Sigmoid colon (tissue), 7 donors: ENCODE data around the gene BAG1. TPM values are rescaled to one million over a fixed set of nuclear protein-coding genes. Genes with fewer than 3 reads are reported as not detected.

Experiments used
- DNase-seq: peaks from one replicate; pipeline ENCODE4 v3.0.0-alpha.2; 2019
- H3K27ac ChIP-seq, 4 donors: fragments of 200-600 bp; sonication (generic); one replicate each; pipeline ENCODE4 v1.5.1; 2016 to 2019; ENCODE audit warnings: mild to moderate bottlenecking in 1 of 4
- H3K27me3 ChIP-seq, 3 donors: fragments of 200-600 bp; sonication (generic); one replicate each; pipeline ENCODE4 v1.5.1; 2019; ENCODE audit warnings: mild to moderate bottlenecking in 1 of 3
- H3K36me3 ChIP-seq, 4 donors: fragments of 200-600 bp; sonication (generic); one replicate each; pipeline ENCODE4 v1.5.1; 2016 to 2019
- H3K4me1 ChIP-seq, 4 donors: fragments of 200-600 bp; sonication (generic); one replicate each; pipeline ENCODE4 v1.5.1; 2017 to 2019
- H3K4me3 ChIP-seq, 4 donors: fragments of 200-600 bp; sonication (generic); one replicate each; pipeline ENCODE4 v1.5.1; 2017 to 2019; ENCODE audit warnings: mild to moderate bottlenecking in 2 of 4, moderate library complexity in 1 of 4
- H3K9me3 ChIP-seq, 4 donors: fragments of 200-600 bp in 3 of 4; sonication (generic) in 3 of 4; one replicate each; pipeline versions ENCODE4 v1.5.1 to v1.6.1; 2013 to 2019
- CTCF ChIP-seq, 4 experiments: fragments of 450-650 bp in 3 of 4; fragments of 200-600 bp in 1 of 4; IDR thresholded peaks; one replicate each; pipeline ENCODE4 v1.5.1; 2016 to 2019; ENCODE audit warnings: antibody characterized with exemption in 4 of 4, mild to moderate bottlenecking in 3 of 4, moderate library complexity in 2 of 4
- EP300 ChIP-seq, 4 donors: sonication (generic); formaldehyde crosslinking; IDR thresholded peaks; one replicate each; pipeline ENCODE4 v1.6.1; 2017; ENCODE audit warnings: antibody characterized with exemption in 4 of 4
- POLR2A ChIP-seq, 2 donors: fragments of 450-650 bp; IDR thresholded peaks; one replicate each; pipeline ENCODE4 v1.6.1; 2016; ENCODE audit warnings: antibody characterized with exemption in 2 of 2, mild to moderate bottlenecking in 2 of 2, moderate library complexity in 2 of 2
- POLR2AphosphoS5 ChIP-seq, 4 donors: sonication (generic); formaldehyde crosslinking; IDR thresholded peaks; one replicate each; pipeline ENCODE4 v1.6.1; 2017; ENCODE audit warnings: antibody characterized with exemption in 4 of 4
- WGBS, 2 donors: extraction: QIAGEN DNeasy Blood & Tissue Kit; methylation state at CpG; one replicate each; pipeline ENCODE4 v1.1.7; 2013; 5-methylcytosine and 5-hydroxymethylcytosine counted together
- intact Hi-C: fragments of 100-400 bp; cut with DNase I; formaldehyde crosslinking; loops from one replicate; pipeline ENCODE4 v1.15.1; 2023
- polyA plus RNA-seq, 3 donors: library from polyadenylated mRNA; stranded (reverse); fragments of 200-250 nt; gene quantifications; one replicate each; pipeline ENCODE4 v1.2.3, GENCODE V29; 2013
- total RNA-seq, 4 donors: library from RNA; depleted of rRNA; stranded (reverse); fragments of >200 nt; gene quantifications; one replicate each; pipeline ENCODE4 v1.1.0, GENCODE V29; 2016
- donor health status: healthy with polysubstance abuse.
- donor health status: Bipolar disorder and iron deficiency.
- donor health status: healthy.

BAG1 gene
- total and polyA plus RNA-seq, 7 donors, result 93.3 to 243 (median 160) TPM

GRCh38 chr9:33231623-33231942, 32.9 kb downstream of the BAG1 start:
- Histone ChIP-seq H3K9me3 (no peaks in the 10 kb centered on the region), H3K27me3 (no peaks in the 10 kb centered on the region), H3K4me3 (no peak overlapping the region), H3K27ac (no peak overlapping the region), H3K4me1 (peaks cover 0 to 6% (median 2%) of the 10 kb centered on the region in 4 donors), H3K36me3 (no peaks in the 10 kb centered on the region)
- intact Hi-C loops, result no loop called here
- WGBS, 2 donors, result 76 to 84% methylated on average over 2 of the region's 2 CpGs
- TF ChIP-seq CTCF (IDR thresholded peaks at IDR 0.05) (no peak), POLR2A (IDR thresholded peaks at IDR 0.05) (no peak), POLR2AphosphoS5 (IDR thresholded peaks at IDR 0.05) (no peak), EP300 (IDR thresholded peaks at IDR 0.05) (no peak)
- DNase-seq, result no peak

- no peak for DNase-seq
- Histone ChIP-seq H3K36me3 (no peaks in the 10 kb centered on the region), H3K9me3 (no peaks in the 10 kb centered on the region), H3K4me1 (peaks cover 0 to 6% (median 2%) of the 10 kb centered on the region in 4 donors), H3K4me3 (no peak overlapping the region), H3K27ac (no peak overlapping the region), H3K27me3 (no peaks in the 10 kb centered on the region)
- intact Hi-C loops, result no loop called here
- TF ChIP-seq EP300 (IDR thresholded peaks at IDR 0.05), result no peak
- no peak for TF ChIP-seq POLR2A (IDR thresholded peaks at IDR 0.05)
- TF ChIP-seq POLR2AphosphoS5 (IDR thresholded peaks at IDR 0.05), result no peak
- no peak for TF ChIP-seq CTCF (IDR thresholded peaks at IDR 0.05)
- WGBS, 2 donors, result 88 to 89% methylated on average over 13 of the region's 13 CpGs
These were observed 33.5 kb downstream of the BAG1 start for GRCh38 chr9:33230756-33231622.

GRCh38 chr9:33229359-33230114, 35.0 kb downstream of the BAG1 start:
- 27 to 79% methylated on average over 9 of the region's 9 CpGs for WGBS, 2 donors
- Histone ChIP-seq H3K9me3 (no peaks in the 10 kb centered on the region), H3K27ac (no peak overlapping the region), H3K36me3 (no peaks in the 10 kb centered on the region), H3K27me3 (no peaks in the 10 kb centered on the region), H3K4me1 (peaks cover 0 to 14% (median 7%) of the 10 kb centered on the region in 4 donors), H3K4me3 (no peak overlapping the region)
- TF ChIP-seq EP300 (IDR thresholded peaks at IDR 0.05) (no peak), CTCF (IDR thresholded peaks at IDR 0.05) (peak in 1 of 4 experiments; percentile 35)
- intact Hi-C loops, result loop anchor here (5.0 kb wide), 1 partner anchor 92 kb away; no protein-coding TSS in a partner anchor
- DNase-seq, result no peak

- H3K36me3 ChIP-seq, result no peaks in the 10 kb centered on the region
- H3K27ac ChIP-seq, result no peak overlapping the region
- intact Hi-C loops, result loop anchor here (5.0 kb wide), 1 partner anchor 91 kb away; no protein-coding TSS in a partner anchor
- no peaks in the 10 kb centered on the region for H3K27me3 ChIP-seq
- DNase-seq, result no peak
- peaks cover 0 to 8% (median 5%) of the 10 kb centered on the region in 4 donors for H3K4me1 ChIP-seq
- H3K4me3 ChIP-seq, result no peak overlapping the region
- no peak for TF ChIP-seq CTCF (IDR thresholded peaks at IDR 0.05)
- no peak for TF ChIP-seq POLR2AphosphoS5 (IDR thresholded peaks at IDR 0.05)
- TF ChIP-seq EP300 (IDR thresholded peaks at IDR 0.05), result no peak
- no peak for TF ChIP-seq POLR2A (IDR thresholded peaks at IDR 0.05)
- no peaks in the 10 kb centered on the region for H3K9me3 ChIP-seq
- 74 to 78% methylated on average over 4 of the region's 4 CpGs for WGBS, 2 donors
These were observed 35.9 kb downstream of the BAG1 start for GRCh38 chr9:33228606-33229005.
